OCI-LY3 (cell line): Measurements from ENCODE around the gene AFTPH.

Experiments
- H2AFZ ChIP-seq: fragments of 200-600, 300-600 bp; shearing (Covaris generic); 2 replicates; pipeline ENCODE4 v1.6.0; 2014; ENCODE audit warnings: antibody characterized with exemption, low read depth, low read length
- H3K27ac ChIP-seq: fragments of 200-600, 300-600 bp; sonication (generic); 2 replicates; pipeline ENCODE4 v1.5.1; 2014; ENCODE audit warnings: mild to moderate bottlenecking, low read length, moderate library complexity, mixed read lengths
- H3K27me3 ChIP-seq: fragments of 200-600, 300-600 bp; sonication (generic); 2 replicates; pipeline ENCODE4 v1.6.1; 2014; ENCODE audit warnings: low read depth, low read length, mixed read lengths
- H3K36me3 ChIP-seq: fragments of 200-600, 300-600 bp; sonication (generic); replicated peaks from 2 replicates; pipeline ENCODE3; 2014; ENCODE audit warnings: low read depth, low read length, mixed read lengths
- H3K4me1 ChIP-seq: fragments of 300-600, 200-600 bp; sonication (generic); 2 replicates; pipeline ENCODE4 v1.6.1; 2014; ENCODE audit warnings: low read length, mixed read lengths
- H3K4me2 ChIP-seq: fragments of 200-600, 300-600 bp; sonication (generic); 2 replicates; pipeline ENCODE4 v1.6.1; 2014; ENCODE audit warnings: low read length, mixed read lengths
- H3K4me3 ChIP-seq: fragments of 300-600, 200-600 bp; sonication (generic); 2 replicates; pipeline ENCODE4 v1.5.1; 2014; ENCODE audit warnings: antibody characterized with exemption, mild to moderate bottlenecking, low read length, moderate library complexity
- H3K79me2 ChIP-seq: fragments of 300-600, 200-600 bp; shearing (Covaris generic); 2 replicates; pipeline ENCODE4 v1.6.1; 2014; ENCODE audit warnings: mild to moderate bottlenecking, low read length, mixed read lengths
- H3K9ac ChIP-seq: fragments of 300-600, 200-600 bp; shearing (Covaris generic); 2 replicates; pipeline ENCODE4 v1.6.0; 2014; ENCODE audit warnings: mild to moderate bottlenecking, low read length, moderate library complexity
- H3K9me3 ChIP-seq: fragments of 200-600, 300-600 bp; shearing (Covaris generic); 2 replicates; pipeline ENCODE4 v1.6.1; 2014; ENCODE audit warnings: low read length, mixed read lengths; ENCODE audit not compliant: insufficient read depth
- H4K20me1 ChIP-seq: fragments of 200-600, 300-600 bp; sonication (generic); 2 replicates; pipeline ENCODE4 v1.6.1; 2016; ENCODE audit warnings: low read length, mixed read lengths; ENCODE audit not compliant: insufficient read depth
- CTCF ChIP-seq: fragments of 200-600, 300-600 bp; sonication (generic); IDR thresholded peaks from 2 replicates; pipeline ENCODE4 v1.5.1; 2014; ENCODE audit warnings: antibody characterized with exemption, low read length, low read depth
- EZH2phosphoT487 ChIP-seq: fragments of 200-600 bp; shearing (Covaris generic); IDR thresholded peaks from 2 replicates; pipeline ENCODE4 v1.6.1; 2018; ENCODE audit warnings: antibody characterized with exemption, mixed run types, low read depth

AFTPH gene

GRCh38 chr2:64629329-64629781 is 105.2 kb downstream of the AFTPH start:
- Histone ChIP-seq H3K9ac (no peak overlapping the region), H3K9me3 (no peaks in the 10 kb centered on the region), H3K4me2 (no peak overlapping the region), H3K4me1 (peaks cover 4% of the 10 kb centered on the region; the same call in 1 of the 2 replicates), H3K27ac (no peak overlapping the region), H3K79me2 (no peaks in the 10 kb centered on the region), H2AFZ (no peak overlapping the region), H3K4me3 (no peak overlapping the region), H3K27me3 (no peaks in the 10 kb centered on the region), H4K20me1 (0 out of 2 replicates have a peak, but pooled peaks cover 16% of the 10 kb centered on the region), H3K36me3 (peaks cover 15% of the 10 kb centered on the region)
- TF ChIP-seq CTCF (no peak), EZH2phosphoT487 (no peak)

- H3K4me2 ChIP-seq = no peak overlapping the region
- no peak overlapping the region for H3K27ac ChIP-seq
- no peaks in the 10 kb centered on the region for H3K9me3 ChIP-seq
- no peak overlapping the region for H2AFZ ChIP-seq
- no peaks in the 10 kb centered on the region for H3K79me2 ChIP-seq
- peaks cover 4% of the 10 kb centered on the region; the same call in 1 of the 2 replicates for H3K4me1 ChIP-seq
- H4K20me1 ChIP-seq = peaks cover 18% of the 10 kb centered on the region; the same call in 1 of the 2 replicates
- peaks cover 20% of the 10 kb centered on the region for H3K36me3 ChIP-seq
- no peak overlapping the region for H3K4me3 ChIP-seq
- H3K9ac ChIP-seq = no peak overlapping the region
- TF ChIP-seq CTCF = no peak
- TF ChIP-seq EZH2phosphoT487 = no peak
- H3K27me3 ChIP-seq = no peaks in the 10 kb centered on the region
Measured at GRCh38 chr2:64629875-64630274, 105.7 kb downstream of the AFTPH start.

- Histone ChIP-seq H4K20me1 (peaks cover 25% of the 10 kb centered on the region; the same call in 1 of the 2 replicates), H2AFZ (no peak overlapping the region), H3K4me2 (no peak overlapping the region), H3K9me3 (no peaks in the 10 kb centered on the region), H3K4me1 (peaks cover 4% of the 10 kb centered on the region; the same call in 1 of the 2 replicates), H3K79me2 (no peaks in the 10 kb centered on the region), H3K36me3 (peaks cover 27% of the 10 kb centered on the region), H3K27ac (no peak overlapping the region), H3K27me3 (no peaks in the 10 kb centered on the region), H3K9ac (no peak overlapping the region), H3K4me3 (no peak overlapping the region)
- TF ChIP-seq CTCF = no peak
- no peak for TF ChIP-seq EZH2phosphoT487
Measured at GRCh38 chr2:64630752-64631151, 106.6 kb downstream of the AFTPH start.

GRCh38 chr2:64631771-64632170 is 107.6 kb downstream of the AFTPH start:
- TF ChIP-seq EZH2phosphoT487 = no peak
- TF ChIP-seq CTCF = no peak
- no peak overlapping the region for H3K27ac ChIP-seq
- H4K20me1 ChIP-seq = peaks cover 35% of the 10 kb centered on the region
- H2AFZ ChIP-seq = no peak overlapping the region
- H3K79me2 ChIP-seq = 0 out of 2 replicates have a peak, but pooled peaks cover 3% of the 10 kb centered on the region
- no peak overlapping the region for H3K4me2 ChIP-seq
- H3K36me3 ChIP-seq = peaks cover 32% of the 10 kb centered on the region
- H3K4me1 ChIP-seq = no peaks in the 10 kb centered on the region
- no peaks in the 10 kb centered on the region for H3K27me3 ChIP-seq
- no peak overlapping the region for H3K4me3 ChIP-seq
- no peaks in the 10 kb centered on the region for H3K9me3 ChIP-seq
- no peak overlapping the region for H3K9ac ChIP-seq
